Activated CD4-positive, alpha-beta T cell treated with anti-CD3 and anti-CD28 coated beads, Interleukin-2, amount 50 U/mL, for 1 hour (primary cell): ENCODE results near the gene UBL4A.

Source experiments
- DNase-seq: peaks from one replicate; pipeline ENCODE4 v3.0.0-alpha.2; 2020

Gene UBL4A

GRCh38 chrX:154460326-154460725, 26.1 kb downstream of the UBL4A start:
- DNase-seq = no peak

- no peak for DNase-seq
Observed at GRCh38 chrX:154459832-154460231, 26.6 kb downstream of the UBL4A start.

- DNase-seq = no peak
Observed at GRCh38 chrX:154458954-154459778, 27.2 kb downstream of the UBL4A start.

- peak; percentile 62 for DNase-seq
Observed at GRCh38 chrX:154458116-154458953, 28.1 kb downstream of the UBL4A start, which contains the start of gene PLXNA3. PLXNA3 (plus strand) TSS chrX:154458281; CDS start chrX:154460184, 1,903 bp downstream.

- DNase-seq = peak; percentile 50
Observed at GRCh38 chrX:154457491-154458115, 28.8 kb downstream of the UBL4A start.

- no peak for DNase-seq
Observed at GRCh38 chrX:154452823-154453222, 33.6 kb downstream of the UBL4A start.

GRCh38 chrX:154450312-154450711, 36.1 kb downstream of the UBL4A start:
- no peak for DNase-seq

- no peak for DNase-seq
Observed at GRCh38 chrX:154449618-154450017, 36.8 kb downstream of the UBL4A start.

GRCh38 chrX:154448484-154448883, 37.9 kb downstream of the UBL4A start:
- no peak for DNase-seq

- no peak for DNase-seq
Observed at GRCh38 chrX:154446430-154446829, 40.0 kb downstream of the UBL4A start.

GRCh38 chrX:154445776-154446175, 40.6 kb downstream of the UBL4A start:
- DNase-seq = no peak

- DNase-seq = no peak
Observed at GRCh38 chrX:154444755-154445246, 41.6 kb downstream of the UBL4A start.

GRCh38 chrX:154443992-154444754, 42.2 kb downstream of the UBL4A start, which contains the start of gene FAM50A:
FAM50A (plus strand) TSS chrX:154444141; CDS start chrX:154444236, 95 bp downstream.
- peak; percentile 57 for DNase-seq

GRCh38 chrX:154443479-154443910, 42.9 kb downstream of the UBL4A start:
- no peak for DNase-seq

- DNase-seq = no peak
Observed at GRCh38 chrX:154441984-154442707, 44.3 kb downstream of the UBL4A start.

- DNase-seq = no peak
Observed at GRCh38 chrX:154441564-154441963, 44.9 kb downstream of the UBL4A start.

GRCh38 chrX:154440623-154441357, 45.6 kb downstream of the UBL4A start:
- no peak for DNase-seq

GRCh38 chrX:154439841-154440240, 46.6 kb downstream of the UBL4A start:
- no peak for DNase-seq

GRCh38 chrX:154437971-154438893, 48.2 kb downstream of the UBL4A start:
- DNase-seq = no peak
